HCT116 (cell line): ENCODE results near the gene RGS12. TPM values are rescaled to one million over a fixed set of nuclear protein-coding genes. Genes with fewer than 3 reads are reported as not detected.

Experiments used
- ATAC-seq: fragments of 200-7000 bp; cut with Tn5 transposase; 2 replicates; pipeline ENCODE4 v1.9.1; 2020; ENCODE audit warnings: mild to moderate bottlenecking, moderate library complexity
- BruUV-seq: library from RNA; stranded (reverse); fragments of 400-500 nt; replicated peaks from 2 replicates; lab custom pipeline; 2021; lab: Mats Ljungman, UMichigan
- CTCF ChIA-PET: fragments of 300-600 bp; sonication (Branson Sonifier 250); formaldehyde crosslinking; loops from one replicate; lab custom pipeline; 2021; ENCODE audit warnings: antibody characterized with exemption; lab: Charles Lee
- POLR2A ChIA-PET: fragments of 300-600, 350-600 bp; sonication (Branson Sonifier 250); formaldehyde crosslinking; loops from one replicate; lab custom pipeline; 2021; ENCODE audit warnings: antibody characterized with exemption; lab: Charles Lee
- RAD21 ChIA-PET, 2 experiments: fragments of 300-600 bp; sonication (Branson Sonifier 250); formaldehyde crosslinking; loops; one replicate each; lab custom pipeline; 2023; ENCODE audit warnings: low total read pairs in 2 of 2; ENCODE audit not compliant: uncharacterized antibody in 2 of 2, unreplicated experiment in 2 of 2, low non-redundant PET in 1 of 2; lab: Charles Lee
- DNase-seq: peaks from one replicate; pipeline ENCODE4 v3.0.0-alpha.2; 2010; ENCODE audit warnings: low read depth, low spot score
- H2AFZ ChIP-seq: fragments of 200-600 bp; shearing (Covaris generic), sonication (generic); 2 replicates; pipeline ENCODE4 v1.6.1; 2017; ENCODE audit warnings: low read depth, mixed run types, mixed read lengths, antibody characterized with exemption, low read length; ENCODE audit not compliant: poor library complexity, severe bottlenecking
- H3K27ac ChIP-seq: 2 replicates; pipeline ENCODE4 v1.5.1; 2012; ENCODE audit warnings: low read depth, low read length
- H3K27me3 ChIP-seq: fragments of 200-600 bp; sonication (generic); 2 replicates; pipeline ENCODE4 v1.6.1; 2016; ENCODE audit warnings: mixed run types, low read length, mixed read lengths; ENCODE audit not compliant: insufficient read depth
- H3K36me3 ChIP-seq, 2 experiments: fragments of 200-500 bp in 1 of 2; fragments of 200-600 bp in 1 of 2; sonication (Bioruptor generic) in 1 of 2; sonication (generic) in 1 of 2; 2 replicates each; pipeline versions ENCODE4 v1.5.1 to v1.6.1; 2014 to 2016; ENCODE audit warnings: low read length in 2 of 2, inconsistent platforms in 1 of 2, mixed read lengths in 1 of 2, mixed run types in 1 of 2; ENCODE audit not compliant: insufficient read depth in 2 of 2, control insufficient read depth in 1 of 2
- H3K4me1 ChIP-seq, 2 experiments: fragments of 200-600 bp in 1 of 2; sonication (generic) in 1 of 2; 2 replicates each; pipeline versions ENCODE4 v1.5.1 to v1.6.1; 2012 to 2017; ENCODE audit warnings: low read length in 2 of 2, inconsistent platforms in 1 of 2, mild to moderate bottlenecking in 1 of 2, mixed read lengths in 1 of 2, mixed run types in 1 of 2, moderate library complexity in 1 of 2; ENCODE audit not compliant: insufficient read depth in 2 of 2, control insufficient read depth in 1 of 2
- H3K4me2 ChIP-seq: fragments of 200-600 bp; sonication (generic); 2 replicates; pipeline ENCODE4 v1.6.1; 2017; ENCODE audit warnings: mixed run types, low read length, mixed read lengths
- H3K4me3 ChIP-seq, 2 experiments: fragments of 200-600 bp in 1 of 2; sonication (generic) in 1 of 2; replicated peaks in 1 of 2; 2 replicates each; pipeline ENCODE4 v1.5.1; 2011 to 2016; ENCODE audit warnings: low read length in 2 of 2, control low read depth in 1 of 2, low read depth in 1 of 2, mild to moderate bottlenecking in 1 of 2, mixed read lengths in 1 of 2, mixed run types in 1 of 2
- H3K79me2 ChIP-seq: fragments of 200-600 bp; sonication (generic); 2 replicates; pipeline ENCODE4 v1.6.1; 2017; ENCODE audit warnings: mild to moderate bottlenecking, mixed run types, low read length, moderate library complexity, mixed read lengths; ENCODE audit not compliant: insufficient read depth
- H3K9ac ChIP-seq: fragments of 200-600 bp; sonication (generic); 2 replicates; pipeline ENCODE4 v1.6.1; 2016; ENCODE audit warnings: low read length, mixed read lengths
- H3K9me2 ChIP-seq: fragments of 200-600 bp; sonication (generic), shearing (Covaris generic); 2 replicates; pipeline ENCODE4 v1.6.1; 2017; ENCODE audit warnings: mixed run types, mild to moderate bottlenecking, moderate library complexity; ENCODE audit not compliant: insufficient read depth
- H3K9me3 ChIP-seq, 2 experiments: fragments of 200-500 bp in 1 of 2; fragments of 200-600 bp in 1 of 2; sonication (Bioruptor generic) in 1 of 2; sonication (generic) in 1 of 2; 2 replicates each; pipeline ENCODE4 v1.6.1; 2014 to 2017; ENCODE audit warnings: low read length in 2 of 2, mixed read lengths in 2 of 2, inconsistent platforms in 1 of 2, low read depth in 1 of 2, mild to moderate bottlenecking in 1 of 2, mixed run types in 1 of 2, moderate library complexity in 1 of 2; ENCODE audit not compliant: control insufficient read depth in 1 of 2, insufficient read depth in 1 of 2
- H4K20me1 ChIP-seq: fragments of 200-600 bp; sonication (generic), shearing (Covaris generic); 2 replicates; pipeline ENCODE4 v1.6.1; 2017; ENCODE audit warnings: mixed run types, mild to moderate bottlenecking, moderate library complexity; ENCODE audit not compliant: insufficient read depth
- CEBPB ChIP-seq: IDR thresholded peaks from 2 replicates; pipeline ENCODE4 v1.6.1; 2012; ENCODE audit warnings: low read depth
- RAD21 ChIP-seq: IDR thresholded peaks from 2 replicates; pipeline ENCODE4 v1.6.1; 2012; ENCODE audit warnings: low read depth, mild to moderate bottlenecking
- SP1 ChIP-seq: IDR thresholded peaks from 2 replicates; pipeline ENCODE4 v1.6.1; 2012; ENCODE audit warnings: low read depth
- SRF ChIP-seq: IDR thresholded peaks from 2 replicates; pipeline ENCODE4 v1.6.1; 2012; ENCODE audit warnings: low read depth
- ZFX ChIP-seq: fragments of 450-650 bp; IDR thresholded peaks from 2 replicates; pipeline ENCODE4 v1.6.1; 2017
- ZNF274 ChIP-seq: fragments of 200-500 bp; sonication (Bioruptor generic); IDR thresholded peaks from 2 replicates; pipeline ENCODE4 v1.6.1; 2014; ENCODE audit warnings: mild to moderate bottlenecking, low read depth, low read length, inconsistent platforms
- intact Hi-C: fragments of 100-400 bp; cut with micrococcal nuclease; formaldehyde crosslinking; loops from 2 replicates; pipeline ENCODE4 v1.10.0; 2022
- total RNA-seq: library from RNA; stranded (reverse); gene quantifications from one replicate; pipeline ENCODE4 v1.2.1, GENCODE V29; 2021; ENCODE audit not compliant: unreplicated experiment
- TF ChIP-seq, protein P1 (sequence below), 3 experiments: fragments of 200-600 bp in 1 of 3; sonication (generic) in 1 of 3; IDR thresholded peaks in 2 of 3; conservative IDR thresholded peaks in 1 of 3; 2 replicates each; pipeline ENCODE4 v1.5.1; 2012 to 2017; ENCODE audit warnings: low read depth in 2 of 3, low read length in 2 of 3, antibody characterized with exemption in 1 of 3, borderline replicate concordance in 1 of 3, control low read depth in 1 of 3, mild to moderate bottlenecking in 1 of 3, mixed read lengths in 1 of 3, mixed run types in 1 of 3, moderate library complexity in 1 of 3; ENCODE audit not compliant: insufficient read depth in 1 of 3
- TF ChIP-seq, protein P2 (sequence below): IDR thresholded peaks from 2 replicates; pipeline ENCODE4 v1.6.1; 2011; ENCODE audit warnings: mild to moderate bottlenecking, low read length, moderate library complexity; ENCODE audit not compliant: insufficient replicate concordance; ENCODE audit errors: extremely low read depth
- TF ChIP-seq, protein P3 (sequence below): IDR thresholded peaks from 2 replicates; pipeline ENCODE4 v1.6.1; 2012; ENCODE audit warnings: low read depth

Gene RGS12
- total RNA-seq, 1 experiment from 2014 or later, result 22.2 TPM

DNA sequence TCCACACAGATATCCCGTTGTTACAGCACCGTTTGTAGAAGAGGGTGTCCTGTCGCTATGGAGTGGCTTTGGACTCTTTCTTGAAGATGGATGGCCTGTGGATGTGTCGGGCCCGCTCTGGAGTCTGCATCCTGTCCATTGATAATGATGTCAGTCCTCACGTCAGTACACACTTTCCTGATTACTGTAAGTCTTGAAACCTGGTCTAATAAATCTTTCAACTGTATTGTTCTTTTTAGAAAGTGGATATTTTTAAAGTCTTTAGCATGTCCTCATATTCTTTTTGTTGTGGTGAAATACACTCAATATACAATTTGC lies 29.0 kb upstream of the RGS12 start:
- no peak overlapping the region for H3K4me3 ChIP-seq
- no peak for TF ChIP-seq SRF
- no peak for TF ChIP-seq RAD21
- TF ChIP-seq, protein P1, sequence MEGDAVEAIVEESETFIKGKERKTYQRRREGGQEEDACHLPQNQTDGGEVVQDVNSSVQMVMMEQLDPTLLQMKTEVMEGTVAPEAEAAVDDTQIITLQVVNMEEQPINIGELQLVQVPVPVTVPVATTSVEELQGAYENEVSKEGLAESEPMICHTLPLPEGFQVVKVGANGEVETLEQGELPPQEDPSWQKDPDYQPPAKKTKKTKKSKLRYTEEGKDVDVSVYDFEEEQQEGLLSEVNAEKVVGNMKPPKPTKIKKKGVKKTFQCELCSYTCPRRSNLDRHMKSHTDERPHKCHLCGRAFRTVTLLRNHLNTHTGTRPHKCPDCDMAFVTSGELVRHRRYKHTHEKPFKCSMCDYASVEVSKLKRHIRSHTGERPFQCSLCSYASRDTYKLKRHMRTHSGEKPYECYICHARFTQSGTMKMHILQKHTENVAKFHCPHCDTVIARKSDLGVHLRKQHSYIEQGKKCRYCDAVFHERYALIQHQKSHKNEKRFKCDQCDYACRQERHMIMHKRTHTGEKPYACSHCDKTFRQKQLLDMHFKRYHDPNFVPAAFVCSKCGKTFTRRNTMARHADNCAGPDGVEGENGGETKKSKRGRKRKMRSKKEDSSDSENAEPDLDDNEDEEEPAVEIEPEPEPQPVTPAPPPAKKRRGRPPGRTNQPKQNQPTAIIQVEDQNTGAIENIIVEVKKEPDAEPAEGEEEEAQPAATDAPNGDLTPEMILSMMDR (IDR thresholded peaks at IDR 0.05 in 2 of 3, conservative IDR thresholded peaks at IDR 0.05 in 1 of 3; ENCODE audit: borderline replicate concordance in 1 of 3, insufficient read depth in 1 of 3, low read depth in 2 of 3, low read length in 2 of 3), result no peak
- no peak for TF ChIP-seq ZFX
- no peak for TF ChIP-seq CEBPB
- TF ChIP-seq ZNF274, result no peak
- TF ChIP-seq, protein P2, sequence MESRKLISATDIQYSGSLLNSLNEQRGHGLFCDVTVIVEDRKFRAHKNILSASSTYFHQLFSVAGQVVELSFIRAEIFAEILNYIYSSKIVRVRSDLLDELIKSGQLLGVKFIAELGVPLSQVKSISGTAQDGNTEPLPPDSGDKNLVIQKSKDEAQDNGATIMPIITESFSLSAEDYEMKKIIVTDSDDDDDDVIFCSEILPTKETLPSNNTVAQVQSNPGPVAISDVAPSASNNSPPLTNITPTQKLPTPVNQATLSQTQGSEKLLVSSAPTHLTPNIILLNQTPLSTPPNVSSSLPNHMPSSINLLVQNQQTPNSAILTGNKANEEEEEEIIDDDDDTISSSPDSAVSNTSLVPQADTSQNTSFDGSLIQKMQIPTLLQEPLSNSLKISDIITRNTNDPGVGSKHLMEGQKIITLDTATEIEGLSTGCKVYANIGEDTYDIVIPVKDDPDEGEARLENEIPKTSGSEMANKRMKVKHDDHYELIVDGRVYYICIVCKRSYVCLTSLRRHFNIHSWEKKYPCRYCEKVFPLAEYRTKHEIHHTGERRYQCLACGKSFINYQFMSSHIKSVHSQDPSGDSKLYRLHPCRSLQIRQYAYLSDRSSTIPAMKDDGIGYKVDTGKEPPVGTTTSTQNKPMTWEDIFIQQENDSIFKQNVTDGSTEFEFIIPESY, result no peak
- no peak for TF ChIP-seq SP1
- TF ChIP-seq, protein P3, sequence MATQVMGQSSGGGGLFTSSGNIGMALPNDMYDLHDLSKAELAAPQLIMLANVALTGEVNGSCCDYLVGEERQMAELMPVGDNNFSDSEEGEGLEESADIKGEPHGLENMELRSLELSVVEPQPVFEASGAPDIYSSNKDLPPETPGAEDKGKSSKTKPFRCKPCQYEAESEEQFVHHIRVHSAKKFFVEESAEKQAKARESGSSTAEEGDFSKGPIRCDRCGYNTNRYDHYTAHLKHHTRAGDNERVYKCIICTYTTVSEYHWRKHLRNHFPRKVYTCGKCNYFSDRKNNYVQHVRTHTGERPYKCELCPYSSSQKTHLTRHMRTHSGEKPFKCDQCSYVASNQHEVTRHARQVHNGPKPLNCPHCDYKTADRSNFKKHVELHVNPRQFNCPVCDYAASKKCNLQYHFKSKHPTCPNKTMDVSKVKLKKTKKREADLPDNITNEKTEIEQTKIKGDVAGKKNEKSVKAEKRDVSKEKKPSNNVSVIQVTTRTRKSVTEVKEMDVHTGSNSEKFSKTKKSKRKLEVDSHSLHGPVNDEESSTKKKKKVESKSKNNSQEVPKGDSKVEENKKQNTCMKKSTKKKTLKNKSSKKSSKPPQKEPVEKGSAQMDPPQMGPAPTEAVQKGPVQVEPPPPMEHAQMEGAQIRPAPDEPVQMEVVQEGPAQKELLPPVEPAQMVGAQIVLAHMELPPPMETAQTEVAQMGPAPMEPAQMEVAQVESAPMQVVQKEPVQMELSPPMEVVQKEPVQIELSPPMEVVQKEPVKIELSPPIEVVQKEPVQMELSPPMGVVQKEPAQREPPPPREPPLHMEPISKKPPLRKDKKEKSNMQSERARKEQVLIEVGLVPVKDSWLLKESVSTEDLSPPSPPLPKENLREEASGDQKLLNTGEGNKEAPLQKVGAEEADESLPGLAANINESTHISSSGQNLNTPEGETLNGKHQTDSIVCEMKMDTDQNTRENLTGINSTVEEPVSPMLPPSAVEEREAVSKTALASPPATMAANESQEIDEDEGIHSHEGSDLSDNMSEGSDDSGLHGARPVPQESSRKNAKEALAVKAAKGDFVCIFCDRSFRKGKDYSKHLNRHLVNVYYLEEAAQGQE, result no peak
- TF ChIP-seq, all 23 proteins: peak for 0
- no peak for ATAC-seq
- BruUV-seq, result no TSS peak
- no peaks in the 10 kb centered on the region for H3K9me2 ChIP-seq
- no peak overlapping the region for H3K27ac ChIP-seq
- 0 out of 2 replicates have a peak, but pooled peaks cover 2% of the 10 kb centered on the region for H3K27me3 ChIP-seq
- H3K79me2 ChIP-seq, result no peaks in the 10 kb centered on the region
- RAD21 ChIA-PET, result no interaction called here
- no peaks in the 10 kb centered on the region for H4K20me1 ChIP-seq
- no peaks in the 10 kb centered on the region for H3K4me1 ChIP-seq
- POLR2A ChIA-PET, result no interaction called here
- DNase-seq, result no peak
- H3K9ac ChIP-seq, result no peak overlapping the region
- H3K4me2 ChIP-seq, result no peak overlapping the region
- H3K36me3 ChIP-seq, result no peaks in the 10 kb centered on the region
- H3K9me3 ChIP-seq, result no peaks in the 10 kb centered on the region
- CTCF ChIA-PET, result no interaction called here
- H2AFZ ChIP-seq, result no peak overlapping the region
- intact Hi-C loops, result no loop called here
